Stimulated activated CD8-positive, alpha-beta memory T cell treated with anti-CD3 and anti-CD28 coated beads, Interleukin-12 subunit alpha, Interleukin-12 subunit beta, amount 100 ng/mL, for 24 hours (primary cell): Measurements from ENCODE around the gene SLAMF9.
"Not testable (repeated sequence)": the region's sequence is repeated elsewhere in the genome, so short reads cannot be mapped to it uniquely, and the experiment has no call there.

ENCODE experiments used
- DNase-seq: peaks from one replicate; pipeline ENCODE4 v3.0.0-alpha.2; 2020; ENCODE audit errors: extremely low read depth

Gene SLAMF9

GRCh38 chr1:159920202-159920601 is 33.8 kb downstream of the SLAMF9 start:
- no peak for DNase-seq

GRCh38 chr1:159919236-159919865 is 34.7 kb downstream of the SLAMF9 start:
- no peak for DNase-seq

GRCh38 chr1:159918352-159919200 is 35.5 kb downstream of the SLAMF9 start:
- no peak for DNase-seq

- no peak for DNase-seq
Measured at GRCh38 chr1:159917533-159918351, 36.3 kb downstream of the SLAMF9 start.

- DNase-seq: no peak
Measured at GRCh38 chr1:159916242-159917051, 37.6 kb downstream of the SLAMF9 start.

GRCh38 chr1:159915571-159916241 is 38.3 kb downstream of the SLAMF9 start:
- DNase-seq: no peak

- no peak for DNase-seq
Measured at GRCh38 chr1:159914252-159915018, 39.6 kb downstream of the SLAMF9 start.

GRCh38 chr1:159913451-159914192 is 40.4 kb downstream of the SLAMF9 start:
- DNase-seq: no peak

- no peak for DNase-seq
Measured at GRCh38 chr1:159911326-159912070, 42.5 kb downstream of the SLAMF9 start.

- DNase-seq: no peak
Measured at GRCh38 chr1:159908031-159908940, 45.8 kb downstream of the SLAMF9 start.

- no peak for DNase-seq
Measured at GRCh38 chr1:159906960-159907359, 47.1 kb downstream of the SLAMF9 start.

- not testable (repeated sequence) for DNase-seq
Measured at GRCh38 chr1:159904036-159904435, 50.0 kb downstream of the SLAMF9 start.

- no peak for DNase-seq
Measured at GRCh38 chr1:159902541-159902940, 51.5 kb downstream of the SLAMF9 start.
